Tibial nerve (tissue), 4 donors: ENCODE data around the gene TBCD. TPM values are rescaled to one million over a fixed set of nuclear protein-coding genes. Genes with fewer than 3 reads are reported as not detected.
"Not testable (repeated sequence)": the region's sequence is repeated elsewhere in the genome, so short reads cannot be mapped to it uniquely, and the experiment has no call there.

Source experiments
- DNase-seq, 2 donors: peaks; one replicate each; pipeline ENCODE4 v3.0.0-alpha.2; 2019; ENCODE audit warnings: low spot score in 2 of 2
- H3K27ac ChIP-seq, 4 donors: fragments of 200-600 bp; sonication (generic) in 3 of 4; one replicate each; pipeline ENCODE4 v1.5.1; 2017 to 2019; ENCODE audit warnings: mild to moderate bottlenecking in 1 of 4
- H3K27me3 ChIP-seq, 2 donors: fragments of 200-600 bp; sonication (generic) in 1 of 2; one replicate each; pipeline versions ENCODE4 v1.5.1 to v1.6.0; 2017 to 2019
- H3K36me3 ChIP-seq, 3 donors: fragments of 200-600 bp; sonication (generic); one replicate each; pipeline ENCODE4 v1.5.1; 2018 to 2019
- H3K4me1 ChIP-seq, 4 donors: fragments of 200-600 bp; sonication (generic) in 3 of 4; one replicate each; pipeline ENCODE4 v1.5.1; 2017 to 2019
- H3K4me3 ChIP-seq, 4 donors: fragments of 200-600 bp; sonication (generic) in 3 of 4; one replicate each; pipeline ENCODE4 v1.5.1; 2017 to 2019; ENCODE audit warnings: mild to moderate bottlenecking in 1 of 4, moderate library complexity in 1 of 4
- H3K9me3 ChIP-seq, 4 donors: fragments of 200-600 bp; sonication (generic) in 3 of 4; one replicate each; pipeline ENCODE4 v1.5.1; 2017 to 2019
- EP300 ChIP-seq, 2 donors: sonication (generic); formaldehyde crosslinking; IDR thresholded peaks; one replicate each; pipeline ENCODE4 v1.6.1; 2017; ENCODE audit warnings: antibody characterized with exemption in 2 of 2, mild to moderate bottlenecking in 1 of 2
- POLR2A ChIP-seq, 2 donors: fragments of 450-650 bp; IDR thresholded peaks; one replicate each; pipeline ENCODE4 v1.6.1; 2017; ENCODE audit warnings: antibody characterized with exemption in 2 of 2, mild to moderate bottlenecking in 2 of 2, moderate library complexity in 2 of 2
- WGBS, 2 donors: methylation state at CpG; one replicate each; pipeline ENCODE4 v1.1.5; 2018; 5-methylcytosine and 5-hydroxymethylcytosine counted together
- total RNA-seq, 4 donors: library from RNA; depleted of rRNA; stranded (reverse); fragments of >200 nt; gene quantifications; one replicate each; pipeline ENCODE4 v1.1.0, GENCODE V29; 2016
- TF ChIP-seq, protein P1 (sequence below), 5 experiments: fragments of 200-600 bp in 3 of 5; fragments of 450-650 bp in 2 of 5; sonication (generic) in 3 of 5; IDR thresholded peaks; one replicate each; pipeline ENCODE4 v1.5.1; 2016 to 2019; ENCODE audit warnings: antibody characterized with exemption in 5 of 5, mild to moderate bottlenecking in 3 of 5, moderate library complexity in 2 of 5

Gene TBCD
- total RNA-seq, 4 donors from 2014 or later: 42.6 to 115 (median 87.9) TPM

DNA sequence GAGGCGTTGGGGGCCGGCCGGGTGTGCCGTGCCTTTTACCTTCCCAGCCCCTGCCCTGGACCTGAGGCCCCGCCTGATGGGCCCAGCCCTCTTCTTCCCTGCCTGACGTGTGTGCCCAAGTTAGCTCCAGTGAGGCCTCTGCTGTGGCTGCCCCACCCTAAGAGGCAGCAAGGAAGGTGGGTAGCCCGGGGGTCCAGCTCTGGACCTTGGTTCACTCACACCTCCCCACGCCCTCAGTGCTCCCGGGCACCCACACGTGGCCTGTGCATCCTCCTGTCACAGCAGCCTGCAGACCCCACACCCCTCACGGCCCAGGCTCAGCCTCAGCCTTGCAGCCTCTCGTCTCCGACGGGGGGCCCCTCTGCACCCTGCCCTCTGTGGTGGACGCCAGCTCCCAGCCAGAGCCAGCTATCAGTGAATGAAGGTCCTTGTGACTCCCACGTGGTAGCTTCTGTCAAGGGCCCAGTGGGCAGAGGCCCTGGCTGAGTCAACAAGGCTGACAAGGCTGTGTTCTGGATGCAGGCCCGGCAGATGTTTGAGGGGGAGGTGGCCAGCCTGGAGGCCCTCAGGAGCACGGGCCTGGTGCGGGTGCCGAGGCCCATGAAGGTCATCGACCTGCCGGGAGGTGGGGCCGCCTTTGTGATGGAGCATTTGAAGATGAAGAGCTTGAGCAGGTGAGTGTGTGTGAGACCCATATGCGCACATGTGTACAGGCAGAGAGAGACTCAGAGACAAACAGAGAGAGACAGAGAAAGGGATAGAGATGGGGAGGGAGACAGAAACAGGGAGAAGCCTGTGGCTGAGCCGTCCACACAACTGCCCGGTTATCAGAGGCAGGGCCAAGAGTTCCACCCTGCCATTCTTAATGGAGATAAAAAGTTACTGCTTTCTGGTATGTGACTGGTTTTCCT, 13.6 kb upstream of the TBCD start:
- no peak for DNase-seq
- Histone ChIP-seq H3K4me3 (no peak overlapping the region), H3K27ac (peak overlapping the region; percentile 53 to 96 (median 92)), H3K9me3 (peaks cover 0 to 19% (median 3%) of the 10 kb centered on the region in 4 donors), H3K36me3 (peaks cover 5 to 57% (median 25%) of the 10 kb centered on the region in 3 donors), H3K27me3 (no peaks in the 10 kb centered on the region), H3K4me1 (peaks cover 0 to 39% (median 17%) of the 10 kb centered on the region in 4 donors)
- TF ChIP-seq POLR2A (IDR thresholded peaks at IDR 0.05): peak in 1 of 2 donors; percentile 38
- peak; percentile 65 to 81 for TF ChIP-seq EP300 (IDR thresholded peaks at IDR 0.05)
- TF ChIP-seq, protein P1, sequence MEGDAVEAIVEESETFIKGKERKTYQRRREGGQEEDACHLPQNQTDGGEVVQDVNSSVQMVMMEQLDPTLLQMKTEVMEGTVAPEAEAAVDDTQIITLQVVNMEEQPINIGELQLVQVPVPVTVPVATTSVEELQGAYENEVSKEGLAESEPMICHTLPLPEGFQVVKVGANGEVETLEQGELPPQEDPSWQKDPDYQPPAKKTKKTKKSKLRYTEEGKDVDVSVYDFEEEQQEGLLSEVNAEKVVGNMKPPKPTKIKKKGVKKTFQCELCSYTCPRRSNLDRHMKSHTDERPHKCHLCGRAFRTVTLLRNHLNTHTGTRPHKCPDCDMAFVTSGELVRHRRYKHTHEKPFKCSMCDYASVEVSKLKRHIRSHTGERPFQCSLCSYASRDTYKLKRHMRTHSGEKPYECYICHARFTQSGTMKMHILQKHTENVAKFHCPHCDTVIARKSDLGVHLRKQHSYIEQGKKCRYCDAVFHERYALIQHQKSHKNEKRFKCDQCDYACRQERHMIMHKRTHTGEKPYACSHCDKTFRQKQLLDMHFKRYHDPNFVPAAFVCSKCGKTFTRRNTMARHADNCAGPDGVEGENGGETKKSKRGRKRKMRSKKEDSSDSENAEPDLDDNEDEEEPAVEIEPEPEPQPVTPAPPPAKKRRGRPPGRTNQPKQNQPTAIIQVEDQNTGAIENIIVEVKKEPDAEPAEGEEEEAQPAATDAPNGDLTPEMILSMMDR (IDR thresholded peaks at IDR 0.05): no peak
- WGBS, 2 donors: 35 to 44% methylated on average over 24 to 25 of the region's 26 CpGs

DNA sequence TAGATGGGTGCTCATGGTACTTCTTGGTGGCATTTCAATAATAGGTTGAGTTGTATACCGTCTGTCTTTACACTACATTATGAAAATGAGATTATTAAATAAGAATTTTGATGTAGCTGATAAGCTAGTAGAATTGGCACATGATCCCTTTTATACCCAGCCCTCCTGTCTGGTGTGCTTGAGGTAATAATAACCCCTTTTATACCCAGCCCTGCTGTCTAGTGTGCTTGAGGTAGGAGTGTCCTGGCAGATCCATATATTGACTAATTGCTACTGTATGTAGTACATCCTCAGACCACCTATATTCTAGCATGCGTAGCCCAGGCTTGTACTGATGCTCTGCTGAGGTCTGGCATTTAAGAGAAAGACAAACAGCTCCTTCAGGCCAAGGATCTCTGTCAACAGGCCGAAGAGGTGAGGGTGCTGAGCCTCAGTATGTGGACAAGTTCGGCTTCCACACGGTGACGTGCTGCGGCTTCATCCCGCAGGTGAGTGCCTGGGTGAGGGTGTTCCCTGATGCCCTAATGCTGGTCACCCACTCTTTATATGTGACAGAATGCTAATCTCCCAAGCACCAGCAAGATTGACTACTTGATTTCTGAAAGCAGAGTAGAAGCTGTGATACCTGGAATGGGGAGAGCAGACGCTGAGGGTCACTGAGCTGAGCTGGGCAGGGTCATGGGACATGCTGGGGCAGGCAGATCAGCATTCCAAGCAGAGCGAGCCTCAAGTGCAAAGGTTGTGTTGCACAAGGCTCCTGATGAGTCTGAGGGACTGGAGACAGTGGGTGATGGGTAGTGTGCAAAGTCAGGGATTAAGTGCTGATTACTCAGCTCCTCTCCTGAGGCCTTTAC, 10.7 kb upstream of the TBCD start:
- no peak overlapping the region for H3K27ac ChIP-seq
- peaks cover 0 to 26% (median 11%) of the 10 kb centered on the region in 4 donors for H3K4me1 ChIP-seq
- TF ChIP-seq EP300 (IDR thresholded peaks at IDR 0.05) (no peak), POLR2A (IDR thresholded peaks at IDR 0.05) (no peak)
- TF ChIP-seq, protein P1 (IDR thresholded peaks at IDR 0.05): no peak
- peaks cover 0 to 21% (median 3%) of the 10 kb centered on the region in 4 donors for H3K9me3 ChIP-seq
- H3K4me3 ChIP-seq: no peak overlapping the region
- no peak for DNase-seq
- 98 to 99% methylated on average over 10 of the region's 10 CpGs for WGBS, 2 donors
- no peaks in the 10 kb centered on the region for H3K27me3 ChIP-seq
- H3K36me3 ChIP-seq: peaks cover 5 to 70% (median 20%) of the 10 kb centered on the region in 3 donors

DNA sequence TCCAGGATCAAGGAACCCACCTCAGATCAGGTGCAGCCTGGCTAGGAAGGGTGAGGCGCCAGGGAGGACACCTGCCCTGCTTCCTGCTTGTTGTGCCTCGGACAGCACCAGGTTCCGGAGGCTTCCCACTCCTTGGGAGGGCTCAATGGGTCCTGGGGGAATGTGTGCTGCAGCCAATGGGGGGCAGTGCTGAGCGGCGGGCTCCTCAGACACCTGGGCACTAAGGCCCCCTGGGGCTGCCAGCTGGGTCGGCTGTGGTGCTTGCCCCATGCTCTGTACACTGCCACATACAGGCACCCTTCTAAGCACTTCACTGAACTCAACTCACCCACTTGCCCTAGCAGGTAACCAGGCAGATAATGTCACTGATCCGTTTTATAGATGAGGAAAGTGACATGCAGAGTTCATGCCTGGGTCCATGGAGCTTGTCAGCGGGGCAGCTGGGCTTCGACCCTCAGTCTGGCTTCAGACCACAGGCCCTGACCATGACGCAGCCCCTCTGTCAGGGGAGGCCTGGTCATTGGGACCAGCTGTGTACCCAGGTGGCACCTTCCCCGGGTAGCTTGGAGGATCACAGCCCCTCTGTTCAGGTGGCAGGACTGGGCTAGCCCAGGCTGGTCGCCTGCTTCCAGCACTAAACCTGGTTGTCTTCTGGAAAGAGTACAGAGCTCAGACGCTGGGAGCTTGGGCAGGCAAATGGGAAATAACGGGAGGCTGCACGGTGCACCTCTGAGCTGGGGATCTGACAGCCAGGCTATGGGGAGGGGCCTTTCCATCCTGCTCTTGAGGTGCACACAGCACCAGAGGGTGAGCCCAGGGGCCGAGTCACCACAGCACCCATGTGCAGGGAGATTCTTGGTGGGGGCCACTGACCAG, 8.3 kb upstream of the TBCD start:
- H3K36me3 ChIP-seq: peaks cover 5 to 79% (median 20%) of the 10 kb centered on the region in 3 donors

DNA sequence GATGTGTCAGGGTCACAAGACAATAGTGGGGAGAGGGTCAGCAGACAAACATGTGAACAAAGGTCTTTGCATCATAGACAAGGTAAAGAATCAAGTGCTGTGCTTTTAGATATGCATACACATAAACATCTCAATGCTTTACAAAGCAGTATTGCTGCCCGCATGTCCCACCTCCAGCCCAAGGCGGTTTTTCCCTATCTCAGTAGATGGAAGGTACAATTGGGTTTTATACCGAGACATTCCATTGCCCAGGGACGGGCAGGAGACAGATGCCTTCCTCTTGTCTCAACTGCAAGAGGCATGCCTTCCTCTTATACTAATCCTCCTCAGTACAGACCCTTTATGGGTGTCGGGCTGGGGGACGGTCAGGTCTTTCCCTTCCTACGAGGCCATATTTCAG, 7.1 kb upstream of the TBCD start:
- Histone ChIP-seq H3K9me3 (peaks cover 0 to 43% (median 3%) of the 10 kb centered on the region in 4 donors), H3K36me3 (peaks cover 5 to 83% (median 20%) of the 10 kb centered on the region in 3 donors)
- 54 to 72% methylated on average over 5 to 7 of the region's 7 CpGs for WGBS, 2 donors
- not testable (repeated sequence) for DNase-seq, H3K27me3 ChIP-seq, H3K4me1 ChIP-seq, H3K27ac ChIP-seq, H3K4me3 ChIP-seq

More for the DNA sequence above, 8.3 kb upstream of the TBCD start:
- Histone ChIP-seq H3K9me3 (peaks cover 0 to 43% (median 3%) of the 10 kb centered on the region in 4 donors), H3K27ac (no peak overlapping the region), H3K4me3 (no peak overlapping the region), H3K4me1 (peaks cover 0 to 1% (median 0%) of the 10 kb centered on the region in 4 donors), H3K27me3 (no peaks in the 10 kb centered on the region)
- TF ChIP-seq, protein P1 (IDR thresholded peaks at IDR 0.05): no peak
- TF ChIP-seq POLR2A (IDR thresholded peaks at IDR 0.05) (no peak), EP300 (IDR thresholded peaks at IDR 0.05) (no peak)
- no peak for DNase-seq
- 93 to 95% methylated on average over 10 to 14 of the region's 16 CpGs for WGBS, 2 donors

DNA sequence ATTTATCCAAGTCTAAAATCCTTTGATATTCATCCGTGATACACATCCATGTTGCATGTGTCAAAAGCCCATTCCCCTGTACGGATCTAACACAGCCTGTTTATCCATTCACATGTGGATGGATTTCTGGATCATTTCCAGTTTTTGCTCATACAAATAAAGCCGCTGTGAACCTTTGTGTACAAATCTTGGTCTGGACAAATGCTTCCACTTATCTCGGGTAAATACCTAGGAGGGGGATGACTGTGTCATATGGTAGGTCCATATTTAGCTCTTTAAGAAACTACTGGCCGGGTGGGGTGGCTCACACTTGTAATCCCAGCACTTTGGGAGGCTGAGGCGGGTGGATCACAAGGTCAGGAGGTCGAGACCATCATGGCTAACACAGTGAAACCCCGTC, 6.3 kb upstream of the TBCD start:
- TF ChIP-seq, protein P1 (IDR thresholded peaks at IDR 0.05): no peak
- TF ChIP-seq EP300 (IDR thresholded peaks at IDR 0.05) (no peak), POLR2A (IDR thresholded peaks at IDR 0.05) (no peak)
- no peak overlapping the region for H3K4me3 ChIP-seq
- H3K36me3 ChIP-seq: peaks cover 5 to 75% (median 18%) of the 10 kb centered on the region in 3 donors
- H3K4me1 ChIP-seq: no peaks in the 10 kb centered on the region
- peaks cover 0 to 40% (median 2%) of the 10 kb centered on the region in 4 donors for H3K9me3 ChIP-seq
- H3K27me3 ChIP-seq: no peaks in the 10 kb centered on the region
- WGBS, 2 donors: 83 to 93% methylated on average over 8 of the region's 8 CpGs
- H3K27ac ChIP-seq: no peak overlapping the region
- no peak for DNase-seq
